WTC11 (cell line): Measurements from ENCODE around the gene CYP21A2. TPM values are rescaled to one million over a fixed set of nuclear protein-coding genes. Genes with fewer than 3 reads are reported as not detected.

Experiments used
- ATAC-seq: fragments of 200-7000 bp; cut with Tn5 transposase; 2 replicates; pipeline ENCODE4 v1.10.0; 2021; ENCODE audit warnings: mild to moderate bottlenecking, moderate library complexity
- CTCF ChIA-PET: fragments of 300-600 bp; sonication (Branson Sonifier 250); formaldehyde crosslinking; loops from one replicate; lab custom pipeline; 2021; ENCODE audit warnings: antibody characterized with exemption; lab: Charles Lee
- POLR2A ChIA-PET: fragments of 350-600 bp; sonication (Branson Sonifier 250); formaldehyde crosslinking; loops from one replicate; lab custom pipeline; 2021; ENCODE audit warnings: antibody characterized with exemption; lab: Charles Lee
- DNase-seq: peaks from one replicate; pipeline ENCODE4 v3.0.0; 2021; ENCODE audit warnings: low spot score
- H3K27ac Mint-ChIP-seq: 2 replicates; pipeline ENCODE4 v1.8.0; 2021; ENCODE audit warnings: mixed read lengths
- H3K27me3 Mint-ChIP-seq: 2 replicates; pipeline ENCODE4 v1.8.0; 2021; ENCODE audit warnings: low read depth, mild to moderate bottlenecking, moderate library complexity, mixed read lengths
- H3K36me3 Mint-ChIP-seq: 2 replicates; pipeline ENCODE4 v1.8.0; 2021; ENCODE audit warnings: mixed read lengths
- H3K4me1 Mint-ChIP-seq: 2 replicates; pipeline ENCODE4 v1.8.0; 2022; ENCODE audit warnings: mixed read lengths
- H3K4me3 Mint-ChIP-seq: 2 replicates; pipeline ENCODE4 v1.8.0; 2021; ENCODE audit warnings: mild to moderate bottlenecking, moderate library complexity, mixed read lengths
- H3K9me3 Mint-ChIP-seq: 2 replicates; pipeline ENCODE4 v1.8.0; 2021; ENCODE audit warnings: mixed read lengths
- CBFB ChIP-seq: sonication (generic); formaldehyde crosslinking; IDR thresholded peaks from 2 replicates; pipeline ENCODE4 v1.8.1; 2022; ENCODE audit warnings: mild to moderate bottlenecking, low read depth, missing genetic modification reagents
- ETV6 ChIP-seq: sonication (generic); formaldehyde crosslinking; IDR thresholded peaks from 2 replicates; pipeline ENCODE4 v1.8.1; 2022; ENCODE audit warnings: mild to moderate bottlenecking, missing genetic modification reagents
- GABPB1 ChIP-seq: sonication (generic); formaldehyde crosslinking; IDR thresholded peaks from 2 replicates; pipeline ENCODE4 v1.8.1; 2023; ENCODE audit warnings: mild to moderate bottlenecking, missing genetic modification reagents
- IRF2 ChIP-seq: sonication (generic); formaldehyde crosslinking; IDR thresholded peaks from 2 replicates; pipeline ENCODE4 v1.8.0; 2022; ENCODE audit warnings: low read depth, missing genetic modification reagents, borderline replicate concordance
- JAZF1 ChIP-seq: fragments of 250-450 bp; sonication (Bioruptor Pico); IDR thresholded peaks from 2 replicates; pipeline ENCODE4 v1.9.0; 2021; ENCODE audit warnings: moderate library complexity, mild to moderate bottlenecking, inconsistent platforms
- JUN ChIP-seq: sonication (generic); formaldehyde crosslinking; IDR thresholded peaks from 2 replicates; pipeline ENCODE4 v1.8.0; 2023; ENCODE audit warnings: mild to moderate bottlenecking, missing genetic modification reagents
- MXD4 ChIP-seq: fragments of 250-450 bp; sonication (Bioruptor Pico); IDR thresholded peaks from 2 replicates; pipeline ENCODE4 v1.8.0; 2021; ENCODE audit warnings: mild to moderate bottlenecking, moderate library complexity, borderline replicate concordance
- OVOL2 ChIP-seq: fragments of 250-450 bp; sonication (Bioruptor Pico); IDR thresholded peaks from 2 replicates; pipeline ENCODE4 v1.9.0; 2021; ENCODE audit warnings: mild to moderate bottlenecking, borderline replicate concordance
- PRRX2 ChIP-seq: fragments of 250-450 bp; sonication (Bioruptor Pico); IDR thresholded peaks from 2 replicates; pipeline ENCODE4 v1.8.0; 2021; ENCODE audit warnings: mild to moderate bottlenecking
- RORB ChIP-seq: fragments of 250-450 bp; sonication (Bioruptor Pico); IDR thresholded peaks from 2 replicates; pipeline ENCODE4 v1.9.0; 2021; ENCODE audit warnings: mild to moderate bottlenecking
- SMAD4 ChIP-seq: sonication (generic); formaldehyde crosslinking; IDR thresholded peaks from 2 replicates; pipeline ENCODE4 v1.8.0; 2022; ENCODE audit warnings: mild to moderate bottlenecking, missing genetic modification reagents
- SOX15 ChIP-seq: fragments of 250-450 bp; sonication (Bioruptor Pico); IDR thresholded peaks from 2 replicates; pipeline ENCODE4 v1.9.0; 2021; ENCODE audit warnings: mild to moderate bottlenecking
- ZNF138 ChIP-seq: sonication (generic); formaldehyde crosslinking; conservative IDR thresholded peaks from 2 replicates; pipeline ENCODE4 v1.8.1; 2022; ENCODE audit warnings: mild to moderate bottlenecking, moderate library complexity, missing genetic modification reagents
- ZNF219 ChIP-seq: sonication (generic); formaldehyde crosslinking; IDR thresholded peaks from 2 replicates; pipeline ENCODE4 v1.8.0; 2023; ENCODE audit warnings: missing genetic modification reagents, mild to moderate bottlenecking, borderline replicate concordance
- ZNF416 ChIP-seq: fragments of 250-450 bp; sonication (Bioruptor Pico); IDR thresholded peaks from 2 replicates; pipeline ENCODE4 v1.9.0; 2021; ENCODE audit warnings: mild to moderate bottlenecking, inconsistent platforms
- total RNA-seq: library from RNA; stranded (reverse); gene quantifications from 3 replicates; pipeline ENCODE4 v1.2.3, GENCODE V29; 2021
- TF ChIP-seq, protein P1 (sequence below): sonication (generic); formaldehyde crosslinking; IDR thresholded peaks from 2 replicates; pipeline ENCODE4 v1.8.0; 2022; ENCODE audit warnings: mild to moderate bottlenecking, missing genetic modification reagents
- TF ChIP-seq, protein P2 (sequence below): fragments of 250-450 bp; sonication (Bioruptor Pico); IDR thresholded peaks from 2 replicates; pipeline ENCODE4 v1.8.0; 2021; ENCODE audit warnings: mild to moderate bottlenecking
- TF ChIP-seq, protein P3 (sequence below): sonication (generic); formaldehyde crosslinking; IDR thresholded peaks from 2 replicates; pipeline ENCODE4 v1.8.0; 2022; ENCODE audit warnings: missing genetic modification reagents
- TF ChIP-seq, protein P4 (sequence below): fragments of 250-450 bp; sonication (Bioruptor Pico); conservative IDR thresholded peaks from 2 replicates; pipeline ENCODE4 v1.9.0; 2021; ENCODE audit warnings: mild to moderate bottlenecking
- TF ChIP-seq, protein P5 (sequence below): sonication (generic); formaldehyde crosslinking; IDR thresholded peaks from 2 replicates; pipeline ENCODE4 v1.8.0; 2023; ENCODE audit warnings: missing genetic modification reagents
- TF ChIP-seq, protein P6 (sequence below): fragments of 250-450 bp; sonication (Bioruptor Pico); IDR thresholded peaks from 2 replicates; pipeline ENCODE4 v1.9.0; 2021; ENCODE audit warnings: mild to moderate bottlenecking
- TF ChIP-seq, protein P7 (sequence below): sonication (generic); formaldehyde crosslinking; IDR thresholded peaks from 2 replicates; pipeline ENCODE4 v1.8.0; 2022; ENCODE audit warnings: mild to moderate bottlenecking, missing genetic modification reagents

The CYP21A2 gene
- total RNA-seq, 1 experiment from 2014 or later: 1.2 TPM

DNA sequence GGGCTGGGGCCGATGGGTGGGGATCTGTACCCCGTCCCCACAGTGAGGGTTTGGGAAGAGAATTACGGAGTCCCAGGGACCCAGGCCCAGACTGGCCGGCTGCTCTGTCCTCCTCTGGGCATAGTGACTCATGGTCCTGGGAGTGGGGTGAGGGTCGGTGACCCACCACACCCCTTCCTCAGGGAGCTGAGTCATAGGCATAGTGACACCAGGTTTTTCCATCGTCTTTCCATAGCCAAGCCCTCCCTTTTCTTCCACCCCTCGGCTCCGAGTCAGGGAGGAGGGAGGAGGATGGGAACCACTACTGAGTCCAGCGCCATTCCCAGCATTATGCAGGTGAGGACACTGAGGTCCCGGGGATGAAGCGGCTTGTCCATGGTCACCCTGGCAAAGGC lies 8.9 kb downstream of the CYP21A2 start (continued):
- TF ChIP-seq, protein P1, sequence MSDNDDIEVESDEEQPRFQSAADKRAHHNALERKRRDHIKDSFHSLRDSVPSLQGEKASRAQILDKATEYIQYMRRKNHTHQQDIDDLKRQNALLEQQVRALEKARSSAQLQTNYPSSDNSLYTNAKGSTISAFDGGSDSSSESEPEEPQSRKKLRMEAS (CRISPR knock-in tag): no peak
- TF ChIP-seq ZNF138 (CRISPR knock-in tag) (no peak), SMAD4 (CRISPR knock-in tag) (no peak), PRRX2 (CRISPR knock-in tag) (no peak), OVOL2 (CRISPR knock-in tag) (no peak), ETV6 (no peak), IRF2 (CRISPR knock-in tag) (no peak)
- TF ChIP-seq, protein P2, sequence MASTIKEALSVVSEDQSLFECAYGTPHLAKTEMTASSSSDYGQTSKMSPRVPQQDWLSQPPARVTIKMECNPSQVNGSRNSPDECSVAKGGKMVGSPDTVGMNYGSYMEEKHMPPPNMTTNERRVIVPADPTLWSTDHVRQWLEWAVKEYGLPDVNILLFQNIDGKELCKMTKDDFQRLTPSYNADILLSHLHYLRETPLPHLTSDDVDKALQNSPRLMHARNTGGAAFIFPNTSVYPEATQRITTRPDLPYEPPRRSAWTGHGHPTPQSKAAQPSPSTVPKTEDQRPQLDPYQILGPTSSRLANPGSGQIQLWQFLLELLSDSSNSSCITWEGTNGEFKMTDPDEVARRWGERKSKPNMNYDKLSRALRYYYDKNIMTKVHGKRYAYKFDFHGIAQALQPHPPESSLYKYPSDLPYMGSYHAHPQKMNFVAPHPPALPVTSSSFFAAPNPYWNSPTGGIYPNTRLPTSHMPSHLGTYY (CRISPR knock-in tag): no peak

DNA sequence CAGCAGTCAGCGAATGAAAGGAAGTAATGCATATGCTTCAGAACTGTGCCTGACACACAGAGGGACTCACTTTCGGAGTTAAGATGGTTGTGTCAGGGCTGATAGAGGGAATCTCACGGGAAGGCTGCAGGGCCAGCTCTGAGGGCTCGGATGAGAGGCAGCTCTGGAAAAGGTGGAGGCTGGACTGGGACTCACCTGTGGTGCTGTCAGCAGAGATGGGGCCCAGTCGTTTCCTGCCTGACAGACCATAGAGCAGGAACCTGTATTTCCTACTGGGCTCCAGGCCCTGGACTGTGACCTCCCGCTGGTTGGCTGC lies 9.3 kb downstream of the CYP21A2 start:
- Mint-ChIP-seq H3K9me3 (no peaks in the 10 kb centered on the region), H3K4me1 (peaks cover 2% of the 10 kb centered on the region; the same call in 1 of the 2 replicates), H3K4me3 (no peak overlapping the region), H3K36me3 (no peaks in the 10 kb centered on the region), H3K27me3 (no peaks in the 10 kb centered on the region; the same call in 1 of the 2 replicates), H3K27ac (no peak overlapping the region)
- CTCF ChIA-PET: interaction anchor here (0.5 to 3.5 kb wide), 33 partner anchors 8 to 820 kb away, joined by 3 to 23 read pairs (median 4); partner anchors contain the start of genes AGPAT1, EHMT2, FKBPL and NEU1
- DNase-seq (no peak), ATAC-seq (no peak)
- TF ChIP-seq SMAD4 (CRISPR knock-in tag): no peak
- TF ChIP-seq JAZF1 (CRISPR knock-in tag): no peak
- no peak for TF ChIP-seq ZNF416 (CRISPR knock-in tag)
- no peak for TF ChIP-seq GABPB1 (CRISPR knock-in tag)
- TF ChIP-seq, protein P3, sequence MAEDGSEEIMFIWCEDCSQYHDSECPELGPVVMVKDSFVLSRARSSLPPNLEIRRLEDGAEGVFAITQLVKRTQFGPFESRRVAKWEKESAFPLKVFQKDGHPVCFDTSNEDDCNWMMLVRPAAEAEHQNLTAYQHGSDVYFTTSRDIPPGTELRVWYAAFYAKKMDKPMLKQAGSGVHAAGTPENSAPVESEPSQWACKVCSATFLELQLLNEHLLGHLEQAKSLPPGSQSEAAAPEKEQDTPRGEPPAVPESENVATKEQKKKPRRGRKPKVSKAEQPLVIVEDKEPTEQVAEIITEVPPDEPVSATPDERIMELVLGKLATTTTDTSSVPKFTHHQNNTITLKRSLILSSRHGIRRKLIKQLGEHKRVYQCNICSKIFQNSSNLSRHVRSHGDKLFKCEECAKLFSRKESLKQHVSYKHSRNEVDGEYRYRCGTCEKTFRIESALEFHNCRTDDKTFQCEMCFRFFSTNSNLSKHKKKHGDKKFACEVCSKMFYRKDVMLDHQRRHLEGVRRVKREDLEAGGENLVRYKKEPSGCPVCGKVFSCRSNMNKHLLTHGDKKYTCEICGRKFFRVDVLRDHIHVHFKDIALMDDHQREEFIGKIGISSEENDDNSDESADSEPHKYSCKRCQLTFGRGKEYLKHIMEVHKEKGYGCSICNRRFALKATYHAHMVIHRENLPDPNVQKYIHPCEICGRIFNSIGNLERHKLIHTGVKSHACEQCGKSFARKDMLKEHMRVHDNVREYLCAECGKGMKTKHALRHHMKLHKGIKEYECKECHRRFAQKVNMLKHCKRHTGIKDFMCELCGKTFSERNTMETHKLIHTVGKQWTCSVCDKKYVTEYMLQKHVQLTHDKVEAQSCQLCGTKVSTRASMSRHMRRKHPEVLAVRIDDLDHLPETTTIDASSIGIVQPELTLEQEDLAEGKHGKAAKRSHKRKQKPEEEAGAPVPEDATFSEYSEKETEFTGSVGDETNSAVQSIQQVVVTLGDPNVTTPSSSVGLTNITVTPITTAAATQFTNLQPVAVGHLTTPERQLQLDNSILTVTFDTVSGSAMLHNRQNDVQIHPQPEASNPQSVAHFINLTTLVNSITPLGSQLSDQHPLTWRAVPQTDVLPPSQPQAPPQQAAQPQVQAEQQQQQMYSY (CRISPR knock-in tag): no peak
- TF ChIP-seq, protein P1 (CRISPR knock-in tag): no peak
- no peak for TF ChIP-seq JUN (CRISPR knock-in tag)
- TF ChIP-seq, protein P4, sequence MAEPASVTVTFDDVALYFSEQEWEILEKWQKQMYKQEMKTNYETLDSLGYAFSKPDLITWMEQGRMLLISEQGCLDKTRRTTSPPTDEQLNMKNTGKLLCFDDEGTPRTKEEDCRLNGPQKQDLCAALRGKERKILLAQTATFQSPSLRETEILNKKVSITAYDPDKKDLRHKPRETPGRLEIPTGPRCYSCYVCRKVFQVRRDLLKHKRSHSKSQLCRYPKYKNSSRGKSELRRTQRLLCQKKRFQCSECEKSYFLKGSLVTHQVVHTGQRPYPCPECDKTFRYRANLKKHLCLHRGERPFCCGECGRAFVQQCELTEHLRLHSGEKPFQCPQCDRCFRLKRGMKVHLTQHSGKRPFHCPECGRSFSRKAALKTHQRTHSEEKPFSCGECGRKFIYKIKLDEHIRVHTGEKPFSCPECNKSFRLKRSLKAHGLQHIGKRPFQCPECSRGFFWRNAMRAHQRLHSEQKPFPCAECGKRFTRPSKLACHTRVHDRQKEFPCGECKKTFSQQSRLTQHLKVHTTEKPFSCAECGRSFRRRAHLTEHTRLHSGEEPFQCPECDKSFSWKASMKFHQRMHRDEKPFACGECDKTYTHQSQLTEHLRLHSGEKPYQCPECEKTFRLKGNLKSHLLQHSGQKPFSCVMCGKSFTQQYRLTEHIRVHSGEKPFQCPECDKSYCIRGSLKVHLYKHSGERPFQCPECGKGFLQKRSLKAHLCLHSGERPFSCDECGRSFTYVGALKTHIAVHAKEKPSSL: no peak
- no peak for TF ChIP-seq ZNF219
- TF ChIP-seq CBFB (CRISPR knock-in tag): no peak
- no peak for TF ChIP-seq MXD4 (CRISPR knock-in tag)
- TF ChIP-seq, protein P5, sequence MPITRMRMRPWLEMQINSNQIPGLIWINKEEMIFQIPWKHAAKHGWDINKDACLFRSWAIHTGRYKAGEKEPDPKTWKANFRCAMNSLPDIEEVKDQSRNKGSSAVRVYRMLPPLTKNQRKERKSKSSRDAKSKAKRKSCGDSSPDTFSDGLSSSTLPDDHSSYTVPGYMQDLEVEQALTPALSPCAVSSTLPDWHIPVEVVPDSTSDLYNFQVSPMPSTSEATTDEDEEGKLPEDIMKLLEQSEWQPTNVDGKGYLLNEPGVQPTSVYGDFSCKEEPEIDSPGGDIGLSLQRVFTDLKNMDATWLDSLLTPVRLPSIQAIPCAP (CRISPR knock-in tag): no peak
- TF ChIP-seq, protein P6, sequence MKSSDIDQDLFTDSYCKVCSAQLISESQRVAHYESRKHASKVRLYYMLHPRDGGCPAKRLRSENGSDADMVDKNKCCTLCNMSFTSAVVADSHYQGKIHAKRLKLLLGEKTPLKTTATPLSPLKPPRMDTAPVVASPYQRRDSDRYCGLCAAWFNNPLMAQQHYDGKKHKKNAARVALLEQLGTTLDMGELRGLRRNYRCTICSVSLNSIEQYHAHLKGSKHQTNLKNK: no peak
- TF ChIP-seq, protein P7, sequence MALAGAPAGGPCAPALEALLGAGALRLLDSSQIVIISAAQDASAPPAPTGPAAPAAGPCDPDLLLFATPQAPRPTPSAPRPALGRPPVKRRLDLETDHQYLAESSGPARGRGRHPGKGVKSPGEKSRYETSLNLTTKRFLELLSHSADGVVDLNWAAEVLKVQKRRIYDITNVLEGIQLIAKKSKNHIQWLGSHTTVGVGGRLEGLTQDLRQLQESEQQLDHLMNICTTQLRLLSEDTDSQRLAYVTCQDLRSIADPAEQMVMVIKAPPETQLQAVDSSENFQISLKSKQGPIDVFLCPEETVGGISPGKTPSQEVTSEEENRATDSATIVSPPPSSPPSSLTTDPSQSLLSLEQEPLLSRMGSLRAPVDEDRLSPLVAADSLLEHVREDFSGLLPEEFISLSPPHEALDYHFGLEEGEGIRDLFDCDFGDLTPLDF (CRISPR knock-in tag): no peak
- no peak for TF ChIP-seq SOX15
- TF ChIP-seq RORB: no peak
- POLR2A ChIA-PET: no interaction called here
